GM18861 (cell line): ENCODE results near the gene ZBTB43.
"Not testable (repeated sequence)": the region's sequence is repeated elsewhere in the genome, so short reads cannot be mapped to it uniquely, and the experiment has no call there.

ENCODE experiments used
- ATAC-seq: cut with Tn5 transposase; IDR thresholded peaks from one replicate; pipeline ENCODE4 v1.9.1; 2021; ENCODE audit not compliant: unreplicated experiment

ZBTB43 gene, protein sequence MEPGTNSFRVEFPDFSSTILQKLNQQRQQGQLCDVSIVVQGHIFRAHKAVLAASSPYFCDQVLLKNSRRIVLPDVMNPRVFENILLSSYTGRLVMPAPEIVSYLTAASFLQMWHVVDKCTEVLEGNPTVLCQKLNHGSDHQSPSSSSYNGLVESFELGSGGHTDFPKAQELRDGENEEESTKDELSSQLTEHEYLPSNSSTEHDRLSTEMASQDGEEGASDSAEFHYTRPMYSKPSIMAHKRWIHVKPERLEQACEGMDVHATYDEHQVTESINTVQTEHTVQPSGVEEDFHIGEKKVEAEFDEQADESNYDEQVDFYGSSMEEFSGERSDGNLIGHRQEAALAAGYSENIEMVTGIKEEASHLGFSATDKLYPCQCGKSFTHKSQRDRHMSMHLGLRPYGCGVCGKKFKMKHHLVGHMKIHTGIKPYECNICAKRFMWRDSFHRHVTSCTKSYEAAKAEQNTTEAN

DNA sequence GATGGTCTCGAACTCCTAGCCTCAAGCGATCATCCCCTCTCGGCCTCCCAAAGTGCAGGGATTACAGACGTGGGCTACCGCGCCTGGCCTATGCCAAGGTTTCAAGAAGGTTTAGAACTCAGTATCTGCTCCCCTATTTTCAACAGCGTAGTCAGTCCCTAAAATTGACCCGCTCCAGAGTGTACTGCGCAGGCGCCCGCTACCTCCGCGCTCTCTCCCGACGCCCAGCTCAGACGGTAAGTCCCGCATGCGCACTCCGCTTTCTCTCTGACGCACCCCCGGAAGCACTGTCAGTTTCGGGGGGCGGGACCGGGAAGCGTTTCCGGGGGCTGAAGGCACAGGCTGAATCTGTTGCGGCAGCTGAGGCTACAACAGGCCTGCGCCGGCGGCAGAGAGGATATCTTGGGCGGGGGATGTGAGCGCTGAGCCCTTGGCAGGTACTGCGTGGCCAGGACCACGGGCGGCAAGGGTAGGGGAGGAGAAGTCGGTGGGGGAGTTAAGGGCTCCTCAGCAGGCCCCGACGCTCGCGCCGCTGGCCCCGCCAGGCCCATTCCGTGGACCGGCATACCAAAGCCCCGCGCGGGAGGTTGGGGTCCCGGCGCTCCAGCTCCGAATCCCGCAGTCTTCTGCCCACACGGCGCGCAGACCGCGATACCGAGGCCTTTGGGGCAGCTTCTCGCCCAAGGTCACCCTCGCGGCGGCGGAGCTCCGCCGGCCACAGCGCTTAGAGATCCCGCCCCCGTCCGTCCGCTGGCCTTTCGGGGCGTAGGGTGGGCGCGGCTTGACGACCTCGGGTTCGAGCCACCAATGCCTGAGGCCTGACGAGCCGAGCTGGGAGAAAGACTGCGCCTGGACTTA is at the start of gene ZBTB43:
ZBTB43 (plus strand) TSS at position 345 of the 858 bp plus-strand sequence. CDS start 27,470 bp downstream, outside the sequence.
- ATAC-seq = peak; percentile 53

DNA sequence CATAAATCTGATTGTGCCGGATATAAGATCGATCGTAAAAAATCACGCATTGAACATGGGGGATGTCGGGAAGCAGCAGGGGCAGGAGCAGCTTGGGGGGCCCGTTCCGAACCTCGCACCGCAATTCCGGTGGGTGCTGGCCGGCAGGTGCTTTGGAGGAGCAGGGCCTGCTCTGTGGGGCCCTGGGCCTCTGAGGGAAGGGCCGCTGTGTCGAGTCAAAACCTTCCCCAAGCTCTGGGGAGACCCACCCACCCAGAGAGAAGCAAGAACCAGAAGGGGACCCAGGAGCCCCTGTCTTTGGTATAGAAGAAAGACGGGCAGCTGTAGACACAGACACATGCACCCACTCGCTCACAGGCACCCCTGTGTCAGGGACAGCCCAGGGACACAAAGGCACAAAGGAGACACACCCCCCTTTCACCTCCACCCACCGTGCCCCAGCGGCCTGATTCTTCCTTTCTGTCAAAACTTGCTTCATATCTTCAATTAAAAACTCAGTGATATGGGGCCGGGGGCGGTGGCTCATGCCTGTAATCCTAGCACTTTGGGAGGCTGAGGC is 49.4 kb upstream of the ZBTB43 start:
- no peak for ATAC-seq

DNA sequence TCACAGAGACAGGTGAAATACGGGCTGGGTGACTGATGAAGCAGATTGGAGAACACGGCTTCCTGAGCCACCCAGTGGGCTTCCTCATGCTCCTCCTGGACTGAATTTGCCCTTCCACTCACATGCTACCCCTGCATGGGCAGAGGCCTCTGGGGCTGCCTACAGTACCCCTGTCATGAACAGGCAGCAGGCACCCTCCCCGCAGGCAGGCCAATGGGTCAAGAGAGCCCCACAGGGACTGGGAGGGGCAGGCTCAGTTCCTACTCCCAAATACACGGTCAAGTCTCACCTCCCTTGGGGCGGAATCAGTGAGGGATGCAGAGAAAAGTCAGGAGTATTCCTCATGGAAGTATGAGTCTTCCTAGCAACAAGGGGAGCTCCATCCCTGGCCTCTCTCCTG is 48.6 kb upstream of the ZBTB43 start:
- ATAC-seq = no peak

DNA sequence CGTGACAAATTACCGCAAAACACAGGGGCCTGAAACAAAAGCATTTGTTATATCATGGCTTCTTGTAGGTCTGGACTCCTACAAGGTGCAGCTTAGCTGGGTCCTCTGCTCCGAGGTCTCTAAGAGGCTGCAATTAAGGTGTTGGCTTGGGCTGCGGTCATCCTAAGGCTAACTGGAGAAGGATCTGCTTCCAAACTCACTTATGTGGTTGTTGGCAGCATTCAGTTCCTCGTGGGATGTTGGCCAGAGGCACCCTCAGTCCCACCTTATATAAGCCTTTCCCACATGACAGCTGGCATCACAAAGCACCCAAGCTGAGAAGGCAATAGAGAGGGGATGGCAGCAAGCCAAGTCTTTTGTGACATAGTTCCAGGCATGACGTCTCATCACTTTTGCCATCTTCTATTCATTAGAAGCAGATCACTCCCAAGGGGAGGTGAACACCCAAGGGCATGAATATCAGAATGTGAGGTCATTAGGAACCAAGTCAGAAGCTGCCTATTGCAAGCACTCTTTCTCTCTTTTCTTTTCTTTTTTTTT is 47.9 kb upstream of the ZBTB43 start:
- no peak for ATAC-seq

DNA sequence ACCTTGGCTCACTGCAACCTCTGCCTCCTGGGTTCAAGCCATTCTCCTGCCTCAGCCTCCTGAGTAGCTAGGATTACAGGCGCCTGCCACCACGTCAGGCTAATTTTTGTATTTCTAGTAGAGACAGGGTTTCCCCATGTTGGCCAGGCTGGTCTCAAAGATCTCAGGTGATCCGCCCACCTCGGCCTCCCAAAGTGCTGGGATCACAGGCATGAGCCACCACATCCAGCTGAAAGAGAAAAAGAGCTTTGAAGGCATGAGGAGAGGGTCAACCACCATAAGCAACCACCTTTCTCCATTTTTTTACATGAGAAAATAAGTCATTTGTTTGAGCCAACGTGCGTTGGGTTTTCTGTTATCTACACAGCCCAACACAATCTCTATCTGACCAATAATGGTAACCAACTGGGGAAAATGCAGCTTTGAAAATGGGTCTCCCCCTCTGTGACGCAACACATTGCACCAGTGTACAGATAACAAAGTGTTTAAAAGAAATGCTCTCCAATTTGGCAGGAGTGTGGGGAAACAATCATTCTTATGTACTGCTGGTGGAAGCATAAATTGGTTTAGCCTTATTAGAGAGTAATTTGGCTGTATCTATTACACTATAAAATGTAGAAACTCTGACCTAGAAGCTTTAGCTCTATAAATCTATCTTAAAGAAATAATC is 45.8 kb upstream of the ZBTB43 start:
- no peak for ATAC-seq

DNA sequence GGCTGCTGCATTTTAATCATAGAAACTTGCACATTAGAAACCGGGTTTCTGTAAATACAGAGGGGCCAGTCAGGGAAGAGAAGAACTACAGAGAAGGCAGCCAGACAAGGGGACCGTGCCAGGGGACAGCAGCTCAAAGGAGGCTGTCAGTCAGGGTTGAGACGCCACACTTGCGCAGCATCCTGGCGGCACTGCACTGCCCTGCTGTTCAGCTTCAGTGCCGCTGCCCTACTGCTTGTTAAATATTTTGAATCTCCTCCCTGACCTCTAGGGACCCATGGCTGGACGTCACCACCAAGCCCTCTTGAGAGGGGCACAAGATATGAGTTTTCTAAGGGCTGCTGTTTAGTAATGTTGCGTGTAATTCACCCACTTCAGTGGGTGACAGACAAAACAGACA is 43.6 kb upstream of the ZBTB43 start:
- no peak for ATAC-seq

DNA sequence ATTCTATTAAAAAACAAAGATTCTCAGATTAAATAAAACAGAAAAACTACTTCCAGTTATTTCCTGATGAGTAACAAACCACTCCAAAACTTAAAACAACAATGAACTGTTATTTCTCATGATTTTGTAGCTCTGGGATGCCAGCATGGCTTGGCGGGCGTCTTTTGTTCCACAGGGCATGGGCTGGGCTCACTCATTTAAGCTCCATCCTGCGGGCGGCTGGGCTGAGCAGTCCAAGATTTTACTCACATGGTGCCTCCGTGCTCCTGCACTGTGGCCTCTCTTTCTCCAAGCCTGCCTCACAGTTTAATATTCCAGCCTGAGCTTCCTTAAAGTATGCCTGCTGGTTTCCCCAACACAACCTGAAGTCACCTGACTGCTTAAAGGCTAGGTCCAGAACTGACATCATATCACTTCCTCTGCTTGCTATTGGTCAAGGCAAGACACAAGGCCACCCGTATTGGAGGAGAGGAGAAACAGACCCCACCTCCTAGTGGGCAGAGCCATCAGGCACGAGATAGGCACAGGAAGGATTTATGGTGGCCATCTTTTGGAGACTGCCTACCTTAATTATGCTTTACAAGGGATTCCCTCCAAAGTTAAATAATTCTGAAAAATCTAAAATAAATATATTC is 41.6 kb upstream of the ZBTB43 start:
- ATAC-seq = no peak

DNA sequence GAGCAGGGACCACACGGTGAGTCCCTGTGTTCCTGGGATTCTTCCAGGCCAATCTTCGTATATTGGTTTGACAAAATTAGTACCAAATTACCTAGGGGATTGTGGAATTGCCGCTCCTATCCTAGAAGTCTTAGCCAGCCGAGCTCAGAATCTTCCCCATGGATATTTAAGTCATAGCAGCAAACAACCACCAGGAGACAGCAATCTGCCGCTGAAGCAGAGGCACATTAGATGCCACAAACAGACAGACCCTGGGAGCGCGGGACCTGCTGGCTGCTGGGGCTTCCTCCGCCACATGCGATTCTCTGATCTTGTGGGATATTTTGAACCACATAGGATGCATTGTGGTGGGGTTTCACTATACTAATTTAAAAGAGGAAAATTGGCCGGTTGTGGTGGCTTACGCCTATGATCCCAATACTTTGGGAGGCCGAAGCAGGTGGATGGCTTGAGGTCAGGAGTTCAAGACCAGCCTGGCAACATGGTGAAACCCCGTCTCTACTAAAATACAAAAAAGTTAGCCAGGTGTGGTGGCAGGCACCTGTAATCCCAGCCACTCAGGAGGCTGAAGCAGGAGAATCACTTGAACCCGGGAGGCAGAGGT is 31.7 kb upstream of the ZBTB43 start:
- no peak for ATAC-seq

DNA sequence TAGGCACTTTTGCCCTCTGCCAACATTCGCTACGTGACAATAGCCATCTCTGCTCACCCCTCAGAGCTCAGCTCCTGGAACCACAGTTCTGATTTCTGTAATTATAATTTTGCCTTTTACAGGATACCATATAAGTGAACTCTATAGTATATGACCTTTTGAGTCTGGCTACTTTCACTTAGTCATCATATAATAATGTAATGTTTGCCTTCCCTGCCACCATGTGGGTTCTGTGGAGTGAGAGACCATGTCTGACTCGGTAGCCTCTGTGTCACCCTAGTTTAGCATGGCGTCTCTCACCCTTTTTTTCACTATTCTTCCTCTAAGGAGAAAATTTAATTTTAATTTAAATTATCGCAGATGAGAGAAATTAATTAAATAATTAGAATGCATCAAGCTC is 28.9 kb upstream of the ZBTB43 start:
- ATAC-seq = no peak

DNA sequence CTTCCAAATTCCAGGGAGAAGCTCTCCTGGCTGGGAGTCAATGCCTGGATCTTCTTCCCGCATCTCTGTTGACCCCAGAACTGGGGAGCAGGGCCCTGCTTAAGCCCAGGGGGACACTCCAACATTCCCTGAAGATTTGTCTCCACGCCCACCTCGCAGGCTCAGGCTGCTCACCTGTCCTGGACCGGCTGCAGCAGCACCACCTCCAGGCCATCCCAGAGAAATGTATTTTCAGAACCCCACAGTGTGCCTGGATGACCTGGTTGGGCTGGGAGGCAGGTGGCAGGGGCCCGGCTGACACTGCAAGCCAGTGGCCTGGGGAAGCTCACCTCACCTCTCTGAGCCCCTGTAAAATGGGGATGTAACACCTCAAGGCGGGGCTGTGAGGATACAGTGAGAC is 27.1 kb upstream of the ZBTB43 start:
- ATAC-seq = no peak

DNA sequence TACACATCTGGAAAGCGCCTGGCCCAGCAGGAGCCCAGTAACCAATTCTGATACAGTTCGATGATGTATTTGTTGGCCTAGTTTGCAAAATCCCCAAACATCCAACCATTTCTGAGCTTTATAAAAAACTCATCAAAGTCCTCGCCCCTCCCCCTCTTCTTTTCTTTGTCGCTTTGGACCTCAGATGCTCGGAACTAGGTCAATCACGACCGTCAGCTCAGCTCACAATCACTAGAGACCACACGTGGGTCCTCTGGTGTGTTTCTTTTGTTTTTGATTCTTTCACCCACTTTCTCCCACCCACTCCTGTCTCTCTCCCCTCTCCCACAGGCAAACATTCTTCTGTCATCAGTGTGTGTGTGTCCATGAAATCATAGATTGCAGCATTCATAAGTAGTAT is 26.7 kb upstream of the ZBTB43 start:
- ATAC-seq = no peak

DNA sequence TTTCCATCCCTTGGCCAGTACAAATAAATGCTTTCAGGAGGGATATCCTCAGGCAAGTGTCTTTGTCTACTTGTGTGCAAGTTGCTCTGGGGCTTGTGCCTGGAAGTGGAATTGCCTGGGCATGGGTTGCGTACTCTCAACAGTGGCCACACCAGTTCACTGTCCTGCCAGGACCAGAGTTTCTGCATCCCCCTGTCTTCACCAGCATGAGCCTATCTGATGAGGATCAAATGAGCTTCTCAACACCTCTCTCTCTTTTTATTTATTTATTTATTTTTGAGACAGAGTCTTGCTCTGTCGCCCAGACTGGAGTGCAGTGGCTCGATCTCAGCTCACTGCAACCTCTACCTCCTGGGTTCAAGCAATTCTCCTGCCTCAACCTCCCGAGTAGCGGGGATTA is 26.1 kb upstream of the ZBTB43 start:
- ATAC-seq = not testable (repeated sequence)

DNA sequence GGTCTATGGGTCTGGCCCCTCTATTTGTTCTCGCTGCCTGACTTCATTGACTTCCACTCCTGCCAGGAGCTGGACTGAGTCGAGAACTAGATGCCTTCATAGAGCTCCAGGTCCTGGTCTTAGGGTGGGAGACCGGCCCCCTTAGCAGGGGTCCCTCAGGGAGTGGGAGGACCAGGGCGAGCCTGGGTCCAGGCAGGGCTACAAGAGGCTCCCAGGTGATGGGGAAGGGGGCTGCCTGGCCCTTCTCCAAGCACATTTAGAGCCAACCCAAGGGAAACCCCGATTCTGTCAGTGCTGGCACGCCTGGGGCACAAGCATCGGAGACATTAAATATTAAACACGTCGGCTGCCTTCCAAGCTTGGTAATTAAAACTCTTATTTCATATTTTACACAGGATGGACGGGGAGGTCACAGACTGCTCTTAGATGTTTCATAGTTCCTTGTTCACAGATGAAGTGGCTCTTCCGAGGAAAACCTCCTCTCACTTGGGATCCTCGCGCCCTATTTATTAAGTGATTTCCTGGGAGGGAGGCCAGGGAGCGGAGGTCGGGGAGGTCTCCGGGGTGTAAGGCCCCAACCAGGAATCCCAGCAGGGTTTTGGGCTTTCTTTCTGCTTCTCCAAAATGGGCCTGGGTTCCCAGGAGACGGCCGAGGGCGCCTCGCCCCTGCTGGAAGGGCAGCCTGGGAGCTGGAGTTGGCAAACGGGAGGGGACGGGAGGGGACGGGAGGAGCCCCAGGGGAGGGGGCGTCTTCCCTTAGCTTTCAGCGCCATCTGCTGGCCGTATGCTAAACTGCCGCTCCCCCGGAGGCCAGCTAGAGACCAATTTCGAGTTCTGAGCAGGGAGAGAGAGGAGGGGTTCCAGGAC is 23.4 kb upstream of the ZBTB43 start:
- ATAC-seq = no peak

DNA sequence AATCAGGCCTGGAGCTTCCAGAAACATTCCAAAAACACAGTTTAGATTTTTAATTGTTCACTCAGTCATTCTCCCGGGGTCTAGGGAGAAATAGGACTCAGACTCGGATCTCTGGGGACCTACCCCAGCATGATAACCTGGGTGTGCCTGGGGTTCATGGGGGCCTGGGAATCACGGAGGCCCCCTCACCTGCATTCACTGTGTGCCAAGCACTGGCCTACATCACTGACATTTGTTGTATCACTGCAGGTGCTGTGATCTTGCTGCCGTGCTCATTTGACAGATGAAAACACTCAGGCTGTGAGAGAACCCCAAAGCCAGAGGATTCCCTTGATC is 22.8 kb upstream of the ZBTB43 start:
- no peak for ATAC-seq

DNA sequence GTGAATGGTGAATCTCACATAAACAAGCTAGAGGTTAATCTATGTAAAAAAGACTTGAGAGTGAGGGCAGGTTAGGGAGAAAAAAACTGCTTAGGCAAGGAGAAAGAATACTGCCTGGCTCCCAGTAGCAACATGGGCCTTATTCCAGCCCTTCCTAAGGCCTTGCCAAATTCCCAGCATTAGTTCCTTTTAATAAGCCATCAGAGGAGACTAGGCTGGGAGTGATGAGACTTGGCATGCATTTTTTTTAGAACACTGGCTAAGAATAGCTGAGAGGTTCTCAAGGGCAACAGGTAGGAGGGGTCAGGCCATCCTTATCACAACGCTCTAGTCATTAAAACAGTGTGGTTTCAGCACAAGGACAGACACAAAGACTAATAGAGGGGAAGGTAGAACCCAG is 20.9 kb upstream of the ZBTB43 start:
- ATAC-seq = no peak

DNA sequence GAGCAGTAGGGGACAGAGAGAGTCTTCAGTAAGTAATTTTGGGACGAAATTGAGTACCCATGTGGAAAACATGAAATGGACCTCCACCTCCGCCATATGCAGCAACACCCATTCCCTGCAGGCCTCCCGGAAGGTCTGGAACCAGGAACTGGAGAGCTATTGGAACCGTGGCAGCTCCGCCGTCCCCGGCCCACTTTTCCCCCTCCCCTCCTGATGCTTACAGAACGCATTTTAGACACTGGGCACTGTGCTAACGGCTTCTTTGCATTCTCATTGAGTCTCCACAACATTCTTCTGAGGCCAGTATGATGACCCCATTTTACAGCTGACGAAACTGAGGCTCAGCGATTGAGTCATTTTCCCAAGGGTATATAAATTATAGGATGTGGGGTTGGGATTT is 20.4 kb upstream of the ZBTB43 start:
- ATAC-seq = no peak

DNA sequence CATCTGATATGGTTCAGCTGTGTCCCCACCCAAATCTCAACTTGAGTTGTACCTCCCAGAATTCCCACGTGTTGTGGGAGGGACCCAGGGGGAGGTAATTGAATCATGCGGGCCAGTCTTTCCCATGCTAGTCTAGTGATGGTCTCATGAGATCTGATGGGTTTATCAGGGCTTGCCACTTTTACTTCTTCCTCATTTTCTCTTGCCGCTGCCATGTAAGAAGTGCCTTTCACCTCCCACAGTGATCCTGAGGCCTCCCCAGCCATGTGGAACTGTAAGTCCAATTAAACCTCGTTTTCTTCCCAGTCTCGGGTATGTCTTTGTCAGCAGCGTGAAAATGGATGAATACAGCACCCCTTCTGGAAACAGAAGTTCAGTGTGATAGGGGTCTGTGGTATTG is 20.0 kb upstream of the ZBTB43 start:
- not testable (repeated sequence) for ATAC-seq

DNA sequence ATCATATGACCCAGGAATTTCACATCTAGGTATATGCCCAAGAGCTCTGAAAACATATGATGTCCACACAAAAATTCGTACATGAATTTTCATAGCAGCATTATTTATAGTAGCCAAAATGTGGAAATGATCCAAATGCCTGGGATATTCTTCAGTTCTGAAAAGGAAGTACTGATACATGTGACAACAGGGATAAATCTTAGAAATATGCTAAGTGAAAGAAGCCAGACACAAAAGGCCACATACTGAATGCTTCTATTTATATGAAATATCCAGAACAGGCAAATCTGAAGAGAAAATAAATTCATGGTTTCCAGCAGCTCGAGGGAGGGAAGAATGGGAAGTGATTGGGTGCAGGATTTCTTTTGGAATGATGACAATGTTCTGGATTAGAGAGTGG is 16.8 kb upstream of the ZBTB43 start:
- ATAC-seq = no peak

DNA sequence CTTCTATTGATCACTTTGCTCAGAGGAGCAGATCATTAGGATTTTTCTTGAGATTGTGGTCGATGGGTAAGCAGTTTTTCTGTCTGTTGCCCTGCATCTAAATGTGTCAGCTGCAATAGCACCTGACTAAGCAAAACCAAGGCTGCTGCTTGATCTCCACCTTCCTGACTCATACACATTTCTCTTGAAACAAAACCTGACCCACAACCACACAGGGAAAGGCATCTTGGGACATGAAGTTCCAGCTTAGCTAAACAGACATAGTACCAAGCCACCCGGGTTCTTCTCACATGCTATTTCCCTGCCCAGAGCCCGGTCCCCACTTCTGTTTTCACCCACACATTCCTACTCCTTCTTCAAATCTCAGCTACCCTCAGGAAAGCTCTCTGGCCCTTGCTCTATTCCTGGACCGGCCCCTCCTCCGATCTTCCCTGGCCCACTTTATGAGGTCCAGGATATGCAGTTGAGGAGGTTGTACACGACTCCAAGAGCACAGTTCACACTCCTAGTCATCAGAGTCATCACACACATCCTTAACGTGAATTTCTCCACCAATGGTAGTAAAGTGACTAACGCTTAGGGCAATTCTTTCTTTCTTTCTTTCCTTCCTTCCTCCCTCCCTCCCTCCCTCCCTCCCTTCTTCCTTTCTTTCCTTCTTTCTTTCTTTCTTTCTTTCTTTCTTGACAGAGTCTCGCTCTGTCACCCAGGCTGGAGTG is 16.0 kb upstream of the ZBTB43 start:
- ATAC-seq = no peak
